GM23338 (cell line): ENCODE data around the gene ALG14. TPM values are rescaled to one million over a fixed set of nuclear protein-coding genes. Genes with fewer than 3 reads are reported as not detected.

Source experiments
- ATAC-seq: fragments of 200-7000 bp; cut with Tn5 transposase; 3 replicates; pipeline ENCODE4 v1.9.1; 2020
- DNase-seq: peaks from one replicate; pipeline ENCODE4 v3.0.0-alpha.2; 2015; ENCODE audit warnings: low spot score
- H2AFZ ChIP-seq: fragments of 200-600 bp; sonication (generic); 2 replicates; pipeline ENCODE4 v1.8.0; 2016; ENCODE audit warnings: antibody characterized with exemption, mild to moderate bottlenecking, moderate library complexity
- H3F3A ChIP-seq: fragments of 200-600 bp; sonication (generic); replicated peaks from 2 replicates; pipeline ENCODE4 v1.8.0; 2017; ENCODE audit warnings: antibody characterized with exemption, mixed run types, low read depth
- H3K27ac ChIP-seq: fragments of 200-600 bp; sonication (generic); 2 replicates; pipeline ENCODE4 v1.6.1; 2016; ENCODE audit warnings: low read depth
- H3K27me3 ChIP-seq: fragments of 200-600 bp; sonication (generic); 2 replicates; pipeline ENCODE4 v1.8.0; 2016; ENCODE audit warnings: mild to moderate bottlenecking, mixed run types, moderate library complexity; ENCODE audit not compliant: insufficient read depth
- H3K36me3 ChIP-seq: fragments of 200-600 bp; sonication (generic); 2 replicates; pipeline ENCODE4 v1.8.0; 2016; ENCODE audit warnings: mild to moderate bottlenecking; ENCODE audit not compliant: insufficient read depth
- H3K4me1 ChIP-seq: fragments of 200-600 bp; sonication (generic); 2 replicates; pipeline ENCODE4 v1.8.0; 2016; ENCODE audit warnings: mild to moderate bottlenecking, moderate library complexity; ENCODE audit not compliant: insufficient read depth
- H3K4me2 ChIP-seq: fragments of 200-600 bp; sonication (generic); 2 replicates; pipeline ENCODE4 v1.7.1; 2017; ENCODE audit warnings: mixed run types
- H3K4me3 ChIP-seq: fragments of 200-600 bp; sonication (generic); 2 replicates; pipeline ENCODE4 v1.6.1; 2016; ENCODE audit warnings: mixed run types
- H3K79me2 ChIP-seq: fragments of 200-600 bp; sonication (generic); replicated peaks from 2 replicates; pipeline ENCODE4 v1.8.0; 2017; ENCODE audit warnings: mild to moderate bottlenecking; ENCODE audit not compliant: insufficient read depth
- H3K9me2 ChIP-seq: fragments of 200-600 bp; sonication (generic); 2 replicates; pipeline ENCODE4 v1.8.0; 2017; ENCODE audit not compliant: insufficient read depth
- H4K20me1 ChIP-seq: fragments of 200-600 bp; sonication (generic); replicated peaks from 2 replicates; pipeline ENCODE4 v1.8.0; 2017; ENCODE audit warnings: mild to moderate bottlenecking; ENCODE audit not compliant: insufficient read depth
- H3K27ac Mint-ChIP-seq: 2 replicates; pipeline ENCODE4 v1.8.0; 2020; ENCODE audit warnings: inconsistent platforms, mild to moderate bottlenecking, moderate library complexity, mixed read lengths
- H3K27me3 Mint-ChIP-seq: 3 replicates; pipeline ENCODE4 v1.8.0; 2022; ENCODE audit warnings: low read depth, mild to moderate bottlenecking, moderate library complexity, mixed read lengths, inconsistent platforms; ENCODE audit not compliant: insufficient read depth, poor library complexity
- H3K36me3 Mint-ChIP-seq: 3 replicates; pipeline ENCODE4 v1.8.0; 2021; ENCODE audit warnings: low read depth, mild to moderate bottlenecking, inconsistent platforms, moderate library complexity, mixed read lengths
- H3K4me1 Mint-ChIP-seq: 3 replicates; pipeline ENCODE4 v1.8.0; 2020; ENCODE audit warnings: mild to moderate bottlenecking, inconsistent platforms, mixed read lengths
- H3K4me3 Mint-ChIP-seq: 3 replicates; pipeline ENCODE4 v1.8.0; 2021; ENCODE audit warnings: moderate library complexity, mild to moderate bottlenecking, inconsistent platforms, mixed read lengths
- H3K9me3 Mint-ChIP-seq: 3 replicates; pipeline ENCODE4 v1.8.0; 2020; ENCODE audit warnings: moderate library complexity, mild to moderate bottlenecking, inconsistent platforms, mixed read lengths
- CREB1 ChIP-seq: fragments of 250-450 bp; sonication (Bioruptor Pico); IDR thresholded peaks from 2 replicates; pipeline ENCODE4 v1.5.0; 2020; ENCODE audit warnings: low read depth, mild to moderate bottlenecking, moderate library complexity
- CTCF ChIP-seq, 2 experiments: fragments of 200-600 bp in 1 of 2; sonication (generic) in 1 of 2; conservative IDR thresholded peaks; 2 replicates each; pipeline versions ENCODE4 v1.5.1 to v1.6.1; 2016 to 2017; ENCODE audit warnings: antibody characterized with exemption in 2 of 2, low read depth in 2 of 2, mild to moderate bottlenecking in 2 of 2, moderate library complexity in 1 of 2
- ETS1 ChIP-seq: IDR thresholded peaks from 2 replicates; pipeline ENCODE4 v1.6.1; 2016; ENCODE audit warnings: antibody characterized with exemption
- EZH2 ChIP-seq: fragments of 200-600 bp; sonication (generic); IDR thresholded peaks from one replicate; pipeline ENCODE4 v1.8.0; 2017; ENCODE audit warnings: antibody characterized with exemption, mild to moderate bottlenecking, low read depth; ENCODE audit not compliant: unreplicated experiment
- EZH2phosphoT487 ChIP-seq: fragments of 200-600 bp; sonication (generic); IDR thresholded peaks from one replicate; pipeline ENCODE4 v1.8.1; 2018; ENCODE audit warnings: antibody characterized with exemption; ENCODE audit not compliant: unreplicated experiment
- JUNB ChIP-seq: IDR thresholded peaks from one replicate; pipeline ENCODE4 v1.6.1; 2016; ENCODE audit warnings: antibody characterized with exemption; ENCODE audit not compliant: unreplicated experiment
- NANOG ChIP-seq: IDR thresholded peaks from 2 replicates; pipeline ENCODE4 v1.6.1; 2016; ENCODE audit warnings: antibody characterized with exemption, borderline replicate concordance
- POLR2AphosphoS5 ChIP-seq: IDR thresholded peaks from 2 replicates; pipeline ENCODE4 v1.6.1; 2016; ENCODE audit warnings: antibody characterized with exemption, low read depth
- REST ChIP-seq: IDR thresholded peaks from one replicate; pipeline ENCODE4 v1.6.1; 2018; ENCODE audit warnings: antibody characterized with exemption; ENCODE audit not compliant: unreplicated experiment
- STAT1 ChIP-seq: IDR thresholded peaks from one replicate; pipeline ENCODE4 v1.6.1; 2016; ENCODE audit warnings: antibody characterized with exemption; ENCODE audit not compliant: unreplicated experiment
- ZNF114 ChIP-seq: fragments of 250-450 bp; sonication (Bioruptor Pico); IDR thresholded peaks from 2 replicates; pipeline ENCODE4 v1.5.0; 2020; ENCODE audit warnings: mild to moderate bottlenecking, moderate library complexity
- ZNF331 ChIP-seq: fragments of 250-450 bp; sonication (Bioruptor Pico); IDR thresholded peaks from 2 replicates; pipeline ENCODE4 v1.5.0; 2020; ENCODE audit warnings: low read depth, mild to moderate bottlenecking, moderate library complexity
- ZNF462 ChIP-seq: fragments of 250-450 bp; sonication (Bioruptor Pico); IDR thresholded peaks from 2 replicates; pipeline ENCODE4 v1.5.0; 2020; ENCODE audit warnings: mild to moderate bottlenecking, moderate library complexity
- polyA plus RNA-seq: library from polyadenylated mRNA; unstranded; fragments of >200 nt; fragmentation: Nextera tagmentation; extraction: Ambion mirVana; gene quantifications from 2 replicates; pipeline ENCODE4 v1.2.1, GENCODE V29; 2016
- total RNA-seq: library from RNA; depleted of rRNA; stranded (reverse); fragments of >200 nt; shearing (Covaris generic); gene quantifications from 2 replicates; pipeline ENCODE4 v1.2.3, GENCODE V29; 2014

Gene ALG14
- total and polyA plus RNA-seq, 2 experiments from 2014 or later: 0.42 to 2.8 TPM

- Histone ChIP-seq H3K27me3 (no peaks in the 10 kb centered on the region), H3F3A (0 out of 2 replicates have a peak, but pooled peaks cover 4% of the 10 kb centered on the region), H3K27ac (peak overlapping the region; percentile 72; the same call in 1 of the 2 replicates), H3K9me2 (0 out of 2 replicates have a peak, but pooled peaks cover 2% of the 10 kb centered on the region), H4K20me1 (no peaks in the 10 kb centered on the region), H3K4me3 (no peak overlapping the region), H3K36me3 (no peaks in the 10 kb centered on the region), H2AFZ (peak overlapping the region; percentile 57; the same call in 1 of the 2 replicates), H3K4me2 (peak overlapping the region; percentile 51; the same call in 1 of the 2 replicates), H3K79me2 (no peaks in the 10 kb centered on the region), H3K4me1 (peaks cover 23% of the 10 kb centered on the region)
- Mint-ChIP-seq H3K9me3 (peaks cover 8% of the 10 kb centered on the region; the same call in 1 of the 3 replicates), H3K4me1 (peaks cover 26% of the 10 kb centered on the region), H3K27ac (no peak overlapping the region), H3K36me3 (no peaks in the 10 kb centered on the region; the same call in 2 of the 3 replicates), H3K27me3 (peaks cover 4% of the 10 kb centered on the region), H3K4me3 (no peak overlapping the region)
- TF ChIP-seq POLR2AphosphoS5: no peak
- no peak for TF ChIP-seq ZNF462 (CRISPR knock-in tag)
- TF ChIP-seq CREB1 (CRISPR knock-in tag): no peak
- no peak for TF ChIP-seq EZH2phosphoT487
- TF ChIP-seq EZH2: no peak
- no peak for TF ChIP-seq ZNF331 (CRISPR knock-in tag)
- TF ChIP-seq ZNF114 (CRISPR knock-in tag): no peak
- no peak for TF ChIP-seq CTCF (conservative IDR thresholded peaks at IDR 0.05; ENCODE audit: low read depth in 2 of 2)
- no peak for TF ChIP-seq NANOG
- TF ChIP-seq REST: no peak
- no peak for TF ChIP-seq STAT1
- no peak for TF ChIP-seq JUNB
- no peak for TF ChIP-seq ETS1
- peak; percentile 37 for ATAC-seq
- peak; percentile 51 for DNase-seq
Observed at GRCh38 chr1:95086949-95087533, 14.3 kb upstream of the ALG14 start.
